Testis (tissue), 3 donors: Measurements from ENCODE around the gene LSR. TPM values are rescaled to one million over a fixed set of nuclear protein-coding genes. Genes with fewer than 3 reads are reported as not detected.

ENCODE experiments used
- DNase-seq: peaks from one replicate; pipeline ENCODE4 v3.0.0-alpha.2; 2019
- H3K27ac ChIP-seq, 2 donors: fragments of 200-600 bp; sonication (generic); one replicate each; pipeline ENCODE4 v1.5.1; 2019
- H3K27me3 ChIP-seq: fragments of 200-600 bp; sonication (generic); one replicate; pipeline ENCODE4 v1.5.1; 2019
- H3K36me3 ChIP-seq: fragments of 200-600 bp; sonication (generic); one replicate; pipeline ENCODE4 v1.5.1; 2017; ENCODE audit warnings: low read depth; ENCODE audit errors: missing control alignments
- H3K4me1 ChIP-seq: fragments of 200-600 bp; sonication (generic); one replicate; pipeline ENCODE4 v1.5.1; 2019
- H3K4me3 ChIP-seq, 2 donors: fragments of 200-600 bp; sonication (generic); one replicate each; pipeline ENCODE4 v1.5.1; 2017 to 2019
- H3K9me3 ChIP-seq: fragments of 200-600 bp; sonication (generic); one replicate; pipeline ENCODE4 v1.5.1; 2017
- CTCF ChIP-seq, 3 experiments: fragments of 450-650 bp in 2 of 3; fragments of 200-600 bp in 1 of 3; sonication (generic) in 1 of 3; IDR thresholded peaks; one replicate each; pipeline ENCODE4 v1.5.1; 2016 to 2019; ENCODE audit warnings: antibody characterized with exemption in 3 of 3, mild to moderate bottlenecking in 2 of 3, moderate library complexity in 1 of 3
- POLR2A ChIP-seq: fragments of 450-650 bp; IDR thresholded peaks from one replicate; pipeline ENCODE4 v1.6.1; 2017; ENCODE audit warnings: antibody characterized with exemption, mild to moderate bottlenecking, moderate library complexity
- WGBS, 2 donors: methylation state at CpG; one replicate each; pipeline ENCODE4 v1.1.5; 2018; 5-methylcytosine and 5-hydroxymethylcytosine counted together
- intact Hi-C: fragments of 100-400 bp; cut with DNase I; formaldehyde crosslinking; loops from one replicate; pipeline ENCODE4 v1.15.1; 2023; ENCODE audit warnings: low total_unique reads
- polyA plus RNA-seq: library from polyadenylated mRNA; stranded (reverse); fragments of 350-450 nt; fragmentation: Illumina TruSeq; extraction: RNeasy Lipid Tissue Mini Kit (QIAGEN cat#74804); gene quantifications from one replicate; pipeline ENCODE4 v1.2.3, GENCODE V29; 2014; ENCODE audit warnings: low read depth, low replicate concordance; ENCODE audit not compliant: insufficient read depth
- total RNA-seq, 2 donors: library from RNA; depleted of rRNA; stranded (reverse); fragments of >200 nt; gene quantifications; one replicate each; pipeline ENCODE4 v1.2.3, GENCODE V29; 2016

The LSR gene
- total and polyA plus RNA-seq, 3 donors from 2014 or later: 85.7 to 195 (median 154) TPM

GRCh38 chr19:35291916-35292315 lies 43.1 kb downstream of the LSR start, which contains the start of gene MAG:
TSS of gene MAG (plus strand) at chr19:35292161. CDS start at chr19:35295409, 3,248 bp downstream.
- no peak for TF ChIP-seq POLR2A
- no peak for TF ChIP-seq CTCF (IDR thresholded peaks at IDR 0.05)
- 88 to 91% methylated on average over 9 to 12 of the region's 12 CpGs for WGBS, 2 donors
- intact Hi-C loops: no loop called here
- Histone ChIP-seq H3K4me3 (no peak within 1 kb of the TSS), H3K4me1 (no peaks in the 10 kb centered on the region), H3K27ac (no peak within 1 kb of the TSS), H3K36me3 (no peaks in the 10 kb centered on the region), H3K9me3 (no peaks in the 10 kb centered on the region), H3K27me3 (no peaks in the 10 kb centered on the region)
- DNase-seq: no peak

GRCh38 chr19:35292421-35293362 lies 43.9 kb downstream of the LSR start:
- Histone ChIP-seq H3K27me3 (no peaks in the 10 kb centered on the region), H3K36me3 (no peaks in the 10 kb centered on the region), H3K4me1 (no peaks in the 10 kb centered on the region), H3K27ac (no peak overlapping the region), H3K9me3 (no peaks in the 10 kb centered on the region), H3K4me3 (no peak overlapping the region)
- intact Hi-C loops: no loop called here
- WGBS, 2 donors: 82 to 83% methylated on average over 22 to 23 of the region's 23 CpGs
- DNase-seq: no peak
- TF ChIP-seq CTCF (IDR thresholded peaks at IDR 0.05): no peak
- no peak for TF ChIP-seq POLR2A

- 10 to 36% methylated on average over 2 to 7 of the region's 7 CpGs for WGBS, 2 donors
- DNase-seq: no peak
- TF ChIP-seq POLR2A (no peak), CTCF (IDR thresholded peaks at IDR 0.05) (no peak)
- Histone ChIP-seq H3K27ac (no peak overlapping the region), H3K4me1 (no peaks in the 10 kb centered on the region), H3K27me3 (no peaks in the 10 kb centered on the region), H3K4me3 (no peak overlapping the region), H3K9me3 (no peaks in the 10 kb centered on the region), H3K36me3 (no peaks in the 10 kb centered on the region)
- intact Hi-C loops: no loop called here
These were observed 44.5 kb downstream of the LSR start for GRCh38 chr19:35293363-35293739.

- H3K36me3 ChIP-seq: no peaks in the 10 kb centered on the region
- H3K9me3 ChIP-seq: no peaks in the 10 kb centered on the region
- no peak overlapping the region for H3K27ac ChIP-seq
- H3K27me3 ChIP-seq: no peaks in the 10 kb centered on the region
- WGBS, 2 donors: 50% methylated on average over 15 to 17 of the region's 17 CpGs
- DNase-seq: no peak
- no peak overlapping the region for H3K4me3 ChIP-seq
- intact Hi-C loops: no loop called here
- H3K4me1 ChIP-seq: no peaks in the 10 kb centered on the region
- TF ChIP-seq POLR2A (no peak), CTCF (IDR thresholded peaks at IDR 0.05) (no peak)
These were observed 45.0 kb downstream of the LSR start for GRCh38 chr19:35293808-35294207.
